NCI-H526 (cell line): ENCODE measurements around the gene SNX8.
"Not testable (repeated sequence)": the region's sequence is repeated elsewhere in the genome, so short reads cannot be mapped to it uniquely, and the experiment has no call there.

ENCODE experiments used
- DNase-seq, 2 experiments: peaks; one replicate each; lab custom pipeline; 2025; lab: John Stamatoyannopoulos, UW

SNX8 gene

GRCh38 chr7:2326951-2327350 lies 12.7 kb upstream of the SNX8 start:
- DNase-seq, result no peak

- DNase-seq, result no peak
Observed at GRCh38 chr7:2325162-2325561, 10.9 kb upstream of the SNX8 start.

- peak; percentile 17 to 48 for DNase-seq
Observed at GRCh38 chr7:2321020-2321419, 6.8 kb upstream of the SNX8 start.

- DNase-seq, result no peak
Observed at GRCh38 chr7:2317556-2318293, 3.5 kb upstream of the SNX8 start.

- no peak for DNase-seq
Observed at GRCh38 chr7:2316578-2316977, 2.3 kb upstream of the SNX8 start.

GRCh38 chr7:2315787-2316186 lies 1.5 kb upstream of the SNX8 start:
- DNase-seq, result no peak

- DNase-seq, result not testable (repeated sequence)
Observed at GRCh38 chr7:2314956-2315530, 802 bp upstream of the SNX8 start.

- peak in 1 of 2 experiments; percentile 59 for DNase-seq
Observed at GRCh38 chr7:2313450-2314208, 612 bp downstream of the SNX8 start.

GRCh38 chr7:2312267-2312929 lies 1.8 kb downstream of the SNX8 start:
- no peak for DNase-seq

GRCh38 chr7:2309889-2310331 lies 4.3 kb downstream of the SNX8 start:
- DNase-seq, result no peak

- DNase-seq, result no peak
Observed at GRCh38 chr7:2307690-2308107, 6.5 kb downstream of the SNX8 start.

- no peak for DNase-seq
Observed at GRCh38 chr7:2306688-2307087, 7.6 kb downstream of the SNX8 start.

- not testable (repeated sequence) for DNase-seq
Observed at GRCh38 chr7:2305258-2305657, 9.0 kb downstream of the SNX8 start.

- DNase-seq, result not testable (repeated sequence)
Observed at GRCh38 chr7:2303520-2303919, 10.7 kb downstream of the SNX8 start.

- not testable (repeated sequence) for DNase-seq
Observed at GRCh38 chr7:2302743-2303397, 11.4 kb downstream of the SNX8 start.

GRCh38 chr7:2301511-2301863 lies 12.8 kb downstream of the SNX8 start:
- no peak for DNase-seq

- DNase-seq, result no peak
Observed at GRCh38 chr7:2299870-2300512, 14.2 kb downstream of the SNX8 start.

- DNase-seq, result no peak
Observed at GRCh38 chr7:2299131-2299829, 15.0 kb downstream of the SNX8 start.

- peak in 1 of 2 experiments; percentile 14 for DNase-seq
Observed at GRCh38 chr7:2296832-2297231, 17.4 kb downstream of the SNX8 start.

GRCh38 chr7:2295936-2296620 lies 18.2 kb downstream of the SNX8 start:
- DNase-seq, result no peak
